ENCODE data around the gene TTC21A.
A peak's percentile ranks its signal among the peaks of the same experiment; 100 is the strongest.

The TTC21A gene

DNA sequence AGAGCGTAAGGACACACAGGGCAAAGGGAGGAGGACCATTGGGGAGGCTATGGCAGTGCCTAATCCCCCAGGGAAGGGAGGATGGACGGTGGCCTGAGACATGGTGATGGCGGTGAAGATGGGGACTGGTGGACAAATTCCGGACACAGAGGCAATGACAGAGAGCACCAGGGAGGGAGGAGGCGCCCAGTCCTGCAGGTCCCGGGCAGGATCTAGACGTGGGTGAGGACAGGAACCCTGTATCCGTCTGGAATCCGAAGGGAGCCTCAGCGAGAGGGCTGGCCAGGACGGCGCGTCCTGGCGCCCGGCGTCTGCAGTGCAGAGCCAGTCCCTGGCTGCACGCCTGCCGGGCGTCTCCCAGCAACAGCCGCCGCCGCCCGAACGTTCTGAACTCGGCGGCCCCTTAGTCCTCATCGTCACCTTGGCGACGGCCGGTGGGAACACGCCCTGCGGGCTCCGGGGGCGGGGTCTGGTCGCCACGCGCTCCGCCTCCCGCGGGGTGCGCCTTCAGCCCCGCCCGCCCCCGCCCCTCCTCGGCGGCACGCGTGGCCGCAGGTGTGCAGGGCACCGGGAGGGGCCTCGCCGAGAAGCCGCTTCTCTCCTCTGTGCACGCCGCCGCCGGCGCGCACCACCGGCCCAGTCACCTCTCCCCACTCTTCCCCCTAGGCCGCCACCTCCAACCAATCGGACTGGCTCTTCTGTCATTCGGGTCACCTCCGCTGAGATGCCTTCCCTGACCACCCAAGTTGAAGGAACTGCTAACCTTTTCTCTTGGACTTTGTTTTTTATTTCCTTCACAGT lies 73.3 kb downstream of the TTC21A start (continued):
- TF ChIP-seq, protein P1, sequence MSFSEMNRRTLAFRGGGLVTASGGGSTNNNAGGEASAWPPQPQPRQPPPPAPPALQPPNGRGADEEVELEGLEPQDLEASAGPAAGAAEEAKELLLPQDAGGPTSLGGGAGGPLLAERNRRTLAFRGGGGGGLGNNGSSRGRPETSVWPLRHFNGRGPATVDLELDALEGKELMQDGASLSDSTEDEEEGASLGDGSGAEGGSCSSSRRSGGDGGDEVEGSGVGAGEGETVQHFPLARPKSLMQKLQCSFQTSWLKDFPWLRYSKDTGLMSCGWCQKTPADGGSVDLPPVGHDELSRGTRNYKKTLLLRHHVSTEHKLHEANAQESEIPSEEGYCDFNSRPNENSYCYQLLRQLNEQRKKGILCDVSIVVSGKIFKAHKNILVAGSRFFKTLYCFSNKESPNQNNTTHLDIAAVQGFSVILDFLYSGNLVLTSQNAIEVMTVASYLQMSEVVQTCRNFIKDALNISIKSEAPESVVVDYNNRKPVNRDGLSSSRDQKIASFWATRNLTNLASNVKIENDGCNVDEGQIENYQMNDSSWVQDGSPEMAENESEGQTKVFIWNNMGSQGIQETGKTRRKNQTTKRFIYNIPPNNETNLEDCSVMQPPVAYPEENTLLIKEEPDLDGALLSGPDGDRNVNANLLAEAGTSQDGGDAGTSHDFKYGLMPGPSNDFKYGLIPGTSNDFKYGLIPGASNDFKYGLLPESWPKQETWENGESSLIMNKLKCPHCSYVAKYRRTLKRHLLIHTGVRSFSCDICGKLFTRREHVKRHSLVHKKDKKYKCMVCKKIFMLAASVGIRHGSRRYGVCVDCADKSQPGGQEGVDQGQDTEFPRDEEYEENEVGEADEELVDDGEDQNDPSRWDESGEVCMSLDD (tag by site-specific recombination; IDR thresholded peaks at IDR 0.05) = peak; percentile 21; the same call in 1 of the 2 replicates
- no peak for TF ChIP-seq ZNF658 (tag by site-specific recombination; IDR thresholded peaks at IDR 0.05)
- TF ChIP-seq ZNF521 (tag by site-specific recombination; IDR thresholded peaks at IDR 0.05) = no peak
- TF ChIP-seq ZSCAN16 (tag by site-specific recombination; IDR thresholded peaks at IDR 0.05) = no peak
- no peak for TF ChIP-seq ZNF132 (tag by site-specific recombination; IDR thresholded peaks at IDR 0.05; ENCODE audit: borderline replicate concordance)
- TF ChIP-seq ZNF155 (tag by site-specific recombination; IDR thresholded peaks at IDR 0.05) = no peak
- TF ChIP-seq ZNF677 (tag by site-specific recombination; IDR thresholded peaks at IDR 0.05) = no peak
- TF ChIP-seq ZNF404 (tag by site-specific recombination; IDR thresholded peaks at IDR 0.05) = no peak
- peak; percentile 54 for TF ChIP-seq SP2 (tag by site-specific recombination; IDR thresholded peaks at IDR 0.05)
- peak; percentile 64 for TF ChIP-seq ZFHX2 (tag by site-specific recombination; conservative IDR thresholded peaks at IDR 0.05)
- no peak for TF ChIP-seq ZNF626 (tag by site-specific recombination; IDR thresholded peaks at IDR 0.05)
- no peak for TF ChIP-seq ZBTB1 (tag by site-specific recombination; IDR thresholded peaks at IDR 0.05)
- no peak for TF ChIP-seq ZNF23 (tag by site-specific recombination; IDR thresholded peaks at IDR 0.05; ENCODE audit: borderline replicate concordance)
- TF ChIP-seq ZBTB8A (tag by site-specific recombination; IDR thresholded peaks at IDR 0.05) = peak; percentile 75
- TF ChIP-seq ZNF248 (tag by site-specific recombination; IDR thresholded peaks at IDR 0.05) = no peak
- no peak for TF ChIP-seq ZNF48 (tag by site-specific recombination; IDR thresholded peaks at IDR 0.05)
- 0 out of 2 replicates have a peak, but pooled peaks have one; percentile 7 for TF ChIP-seq ZXDB (tag by site-specific recombination; IDR thresholded peaks at IDR 0.05)
- TF ChIP-seq ZFP41 (tag by site-specific recombination; IDR thresholded peaks at IDR 0.05; ENCODE audit: borderline replicate concordance) = no peak
- no peak for TF ChIP-seq ELK4 (IDR thresholded peaks at IDR 0.05; ENCODE audit: borderline replicate concordance, low read depth, low read length)
- no peak for TF ChIP-seq ZBTB6 (tag by site-specific recombination; IDR thresholded peaks at IDR 0.05)
- TF ChIP-seq ZNF830 (tag by site-specific recombination; IDR thresholded peaks at IDR 0.05; ENCODE audit: low read depth) = no peak
- no peak for TF ChIP-seq ZNF202 (tag by site-specific recombination; IDR thresholded peaks at IDR 0.05; ENCODE audit: borderline replicate concordance)
- peak; percentile 94 for TF ChIP-seq ZNF335 (tag by site-specific recombination; conservative IDR thresholded peaks at IDR 0.05)
- TF ChIP-seq IKZF3 (tag by site-specific recombination; IDR thresholded peaks at IDR 0.05) = no peak
- TF ChIP-seq ATF2 (tag by site-specific recombination; IDR thresholded peaks at IDR 0.05; ENCODE audit: low read depth) = no peak
- TF ChIP-seq, protein P2, sequence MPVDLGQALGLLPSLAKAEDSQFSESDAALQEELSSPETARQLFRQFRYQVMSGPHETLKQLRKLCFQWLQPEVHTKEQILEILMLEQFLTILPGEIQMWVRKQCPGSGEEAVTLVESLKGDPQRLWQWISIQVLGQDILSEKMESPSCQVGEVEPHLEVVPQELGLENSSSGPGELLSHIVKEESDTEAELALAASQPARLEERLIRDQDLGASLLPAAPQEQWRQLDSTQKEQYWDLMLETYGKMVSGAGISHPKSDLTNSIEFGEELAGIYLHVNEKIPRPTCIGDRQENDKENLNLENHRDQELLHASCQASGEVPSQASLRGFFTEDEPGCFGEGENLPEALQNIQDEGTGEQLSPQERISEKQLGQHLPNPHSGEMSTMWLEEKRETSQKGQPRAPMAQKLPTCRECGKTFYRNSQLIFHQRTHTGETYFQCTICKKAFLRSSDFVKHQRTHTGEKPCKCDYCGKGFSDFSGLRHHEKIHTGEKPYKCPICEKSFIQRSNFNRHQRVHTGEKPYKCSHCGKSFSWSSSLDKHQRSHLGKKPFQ (tag by site-specific recombination; IDR thresholded peaks at IDR 0.05) = no peak
- TF ChIP-seq, protein P3, sequence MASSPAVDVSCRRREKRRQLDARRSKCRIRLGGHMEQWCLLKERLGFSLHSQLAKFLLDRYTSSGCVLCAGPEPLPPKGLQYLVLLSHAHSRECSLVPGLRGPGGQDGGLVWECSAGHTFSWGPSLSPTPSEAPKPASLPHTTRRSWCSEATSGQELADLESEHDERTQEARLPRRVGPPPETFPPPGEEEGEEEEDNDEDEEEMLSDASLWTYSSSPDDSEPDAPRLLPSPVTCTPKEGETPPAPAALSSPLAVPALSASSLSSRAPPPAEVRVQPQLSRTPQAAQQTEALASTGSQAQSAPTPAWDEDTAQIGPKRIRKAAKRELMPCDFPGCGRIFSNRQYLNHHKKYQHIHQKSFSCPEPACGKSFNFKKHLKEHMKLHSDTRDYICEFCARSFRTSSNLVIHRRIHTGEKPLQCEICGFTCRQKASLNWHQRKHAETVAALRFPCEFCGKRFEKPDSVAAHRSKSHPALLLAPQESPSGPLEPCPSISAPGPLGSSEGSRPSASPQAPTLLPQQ (tag by site-specific recombination; IDR thresholded peaks at IDR 0.05) = no peak
- peak; percentile 53; the same call in 1 of the 2 replicates for TF ChIP-seq KLF17 (tag by site-specific recombination; IDR thresholded peaks at IDR 0.05)
